Left ventricle myocardium inferior (tissue), 1 donor: ENCODE measurements around the gene HENMT1. TPM values are rescaled to one million over a fixed set of nuclear protein-coding genes. Genes with fewer than 3 reads are reported as not detected.

Experiments
- DNase-seq: peaks from one replicate; pipeline ENCODE4 v3.0.0-alpha.2; 2020
- H3K27ac ChIP-seq: fragments of 200-600 bp; replicated peaks from 2 replicates; pipeline ENCODE4 v1.8.0; 2021
- H3K27me3 ChIP-seq: fragments of 200-600 bp; 2 replicates; pipeline ENCODE4 v1.8.0; 2021; ENCODE audit warnings: low read depth
- H3K36me3 ChIP-seq: fragments of 200-600 bp; 2 replicates; pipeline ENCODE4 v1.8.0; 2021
- H3K4me1 ChIP-seq: fragments of 200-600 bp; 2 replicates; pipeline ENCODE4 v1.8.0; 2021
- H3K4me3 ChIP-seq: fragments of 200-600 bp; 2 replicates; pipeline ENCODE4 v1.8.0; 2021; ENCODE audit warnings: mild to moderate bottlenecking, moderate library complexity
- H3K9me3 ChIP-seq: fragments of 200-600 bp; replicated peaks from 2 replicates; pipeline ENCODE4 v1.8.0; 2021
- CTCF ChIP-seq: fragments of 200-600 bp; IDR thresholded peaks from 2 replicates; pipeline ENCODE4 v1.8.0; 2021; ENCODE audit warnings: antibody characterized with exemption, mild to moderate bottlenecking, borderline replicate concordance
- intact Hi-C: fragments of 100-400 bp; cut with micrococcal nuclease; formaldehyde crosslinking; loops from one replicate; pipeline ENCODE4 v1.11.0; 2022
- total RNA-seq: library from RNA; stranded (reverse); fragmentation: NEBNext Ultra II Directional; extraction: Animal tissue kit (Norgen Biotek cat#: 25700); gene quantifications from one replicate; pipeline ENCODE4 v1.2.1, GENCODE V29; 2021
- donor health status: DM: no; HTN: yes; CAD: no; lungs with severe emphysema.

HENMT1 gene
- total RNA-seq, 1 donor from 2014 or later, result 1.4 TPM

- DNase-seq, result no peak
- intact Hi-C loops, result no loop called here
- Histone ChIP-seq H3K4me3 (no peak overlapping the region), H3K36me3 (no peaks in the 10 kb centered on the region), H3K4me1 (peaks cover 66% of the 10 kb centered on the region), H3K9me3 (no peaks in the 10 kb centered on the region), H3K27me3 (no peaks in the 10 kb centered on the region), H3K27ac (no peak overlapping the region)
- no peak for TF ChIP-seq CTCF
Observed at GRCh38 chr1:108598340-108598739, 62.6 kb downstream of the HENMT1 start.

Other genes with a start within 250 kb of the HENMT1 start
- gene NBPF6, start 210.8 kb downstream of the HENMT1 start, total RNA-seq, result not detected
- 7.5 TPM for gene EEIG2, start 101.0 kb downstream of the HENMT1 start, total RNA-seq
- 16.5 TPM for gene PRPF38B, start 31.2 kb upstream of the HENMT1 start, total RNA-seq
- not detected for gene FNDC7, start 51.8 kb upstream of the HENMT1 start, total RNA-seq
- gene STXBP3, start 85.6 kb upstream of the HENMT1 start, total RNA-seq, result 26.8 TPM
- gene AKNAD1, start 196.0 kb upstream of the HENMT1 start, total RNA-seq, result not detected
- gene GPSM2, start 215.9 kb upstream of the HENMT1 start, total RNA-seq, result 2.5 TPM